ENCODE measurements around the gene UBAP2.
"Not testable (repeated sequence)": the region's sequence is repeated elsewhere in the genome, so short reads cannot be mapped to it uniquely, and the experiment has no call there.

UBAP2 gene

GRCh38 chr9:34046784-34047379 is 1.8 kb downstream of the UBAP2 start:
- no peak for DNase-seq

DNA sequence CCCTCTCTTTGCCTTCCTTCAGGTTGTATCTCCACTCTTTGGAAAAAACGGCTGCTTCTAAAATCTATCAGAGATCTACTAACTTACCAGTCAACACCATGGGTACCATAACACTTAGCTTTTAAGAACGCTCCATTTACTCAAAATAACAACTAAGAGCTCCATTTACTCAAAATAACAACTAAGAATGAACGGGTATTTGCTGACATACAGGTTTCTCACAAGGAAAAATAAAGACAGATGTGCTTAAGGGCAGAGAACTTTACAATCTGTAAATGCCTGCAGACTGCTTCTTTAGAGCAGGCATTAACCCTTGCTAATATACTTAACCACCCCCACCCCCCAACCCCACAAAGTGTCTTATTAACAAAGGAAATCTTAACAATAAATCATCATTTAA is 2.8 kb downstream of the UBAP2 start:
- DNase-seq = no peak

DNA sequence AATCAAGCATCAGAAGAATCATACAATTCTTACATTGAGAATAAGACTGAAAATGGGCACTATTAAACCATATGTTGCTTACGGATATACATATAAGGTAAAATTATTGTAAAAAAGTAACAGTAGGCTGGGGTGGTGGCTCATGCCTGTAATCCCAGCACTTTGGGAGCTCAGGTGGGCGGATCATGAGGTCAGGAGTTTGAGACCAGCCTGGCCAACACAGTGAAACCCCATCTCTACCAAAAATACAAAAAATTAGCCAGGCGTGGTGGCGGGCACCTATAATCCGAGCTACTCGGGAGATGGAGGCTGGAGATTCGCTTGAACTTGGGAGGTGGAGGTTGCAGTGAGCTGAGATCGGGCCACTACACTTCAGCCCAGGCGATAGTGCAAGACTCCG is 6.6 kb downstream of the UBAP2 start:
- not testable (repeated sequence) for DNase-seq

- not testable (repeated sequence) for DNase-seq
These were observed 9.8 kb downstream of the UBAP2 start for GRCh38 chr9:34038851-34039250.

- DNase-seq = no peak
These were observed 11.1 kb downstream of the UBAP2 start for GRCh38 chr9:34037626-34038025.

DNA sequence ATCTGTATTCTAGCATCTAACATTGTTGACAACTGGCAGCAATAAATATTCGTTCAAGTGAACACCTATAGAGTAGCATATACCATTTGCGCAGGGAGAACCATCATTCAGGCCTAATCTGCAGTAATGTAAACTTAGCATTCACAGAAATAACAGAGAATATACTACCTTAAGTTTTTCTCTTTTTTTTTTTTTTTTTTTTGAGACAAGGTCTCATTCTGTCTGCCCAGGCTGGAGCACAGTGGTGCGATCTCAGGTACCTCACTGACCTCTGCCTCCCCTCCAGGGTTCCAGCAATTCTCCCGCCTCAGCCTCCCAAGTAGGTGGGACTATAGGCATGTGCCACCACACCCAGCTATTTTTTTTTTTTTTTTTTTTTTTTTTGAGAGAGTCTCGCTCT is 12.1 kb downstream of the UBAP2 start:
- DNase-seq = no peak

DNA sequence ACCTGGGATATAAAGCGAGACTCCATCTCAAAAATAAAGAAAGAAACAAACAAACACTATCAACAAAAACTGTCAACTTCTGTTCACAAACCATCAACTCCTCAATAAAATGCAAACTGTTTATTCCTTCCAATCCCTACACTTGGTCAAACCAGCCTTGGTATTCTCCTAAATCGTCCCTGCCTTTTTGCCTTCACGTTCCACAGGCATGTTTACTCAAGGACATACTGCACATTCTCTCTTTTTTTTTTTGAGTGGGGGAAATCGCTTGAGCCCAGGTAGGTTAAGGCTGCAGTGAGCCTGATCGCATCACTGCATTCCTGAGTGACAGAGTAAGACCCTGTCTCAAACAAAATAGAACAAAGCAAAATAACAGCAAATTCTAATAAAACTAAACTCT is 13.0 kb downstream of the UBAP2 start:
- DNase-seq = no peak

GRCh38 chr9:34034698-34035065 is 14.0 kb downstream of the UBAP2 start:
- DNase-seq = no peak

- no peak for DNase-seq
These were observed 16.1 kb downstream of the UBAP2 start for GRCh38 chr9:34032631-34033030.

DNA sequence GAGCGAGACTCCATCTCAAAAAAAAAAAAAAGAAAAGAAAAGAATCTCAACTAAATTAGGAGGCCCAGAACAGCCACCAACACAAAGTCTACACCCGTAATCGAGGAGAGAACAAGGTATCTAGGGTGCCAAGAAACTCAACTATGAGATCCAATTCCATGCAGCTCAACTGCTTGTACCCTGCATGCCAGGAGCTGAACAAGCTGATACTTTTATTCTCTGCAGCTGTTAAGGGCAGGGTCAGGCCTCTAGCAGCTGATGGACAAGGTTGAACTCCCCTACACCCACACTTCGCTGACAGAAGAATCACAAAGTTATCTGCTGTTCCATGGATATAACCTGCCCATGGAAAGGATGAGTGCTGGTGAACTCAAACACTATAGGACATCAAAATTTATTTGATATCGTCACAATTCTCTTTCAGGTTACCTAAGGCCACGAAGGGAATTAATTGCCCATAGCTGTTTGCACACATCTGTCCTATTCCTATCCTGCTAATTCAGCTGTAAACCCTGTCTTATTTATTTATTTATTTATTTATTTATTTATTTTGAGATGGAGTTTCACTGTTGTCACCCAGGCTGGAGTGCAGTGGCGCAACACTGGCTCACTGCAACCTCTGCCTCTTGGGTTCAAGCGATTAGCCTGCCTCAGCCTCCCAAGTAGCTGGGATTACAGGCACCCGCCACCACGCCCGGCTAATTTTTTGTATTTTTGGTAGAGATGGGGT is 20.7 kb downstream of the UBAP2 start:
- no peak for DNase-seq

GRCh38 chr9:34025811-34026210 is 22.9 kb downstream of the UBAP2 start:
- no peak for DNase-seq

GRCh38 chr9:34025062-34025461 is 23.6 kb downstream of the UBAP2 start:
- no peak for DNase-seq

DNA sequence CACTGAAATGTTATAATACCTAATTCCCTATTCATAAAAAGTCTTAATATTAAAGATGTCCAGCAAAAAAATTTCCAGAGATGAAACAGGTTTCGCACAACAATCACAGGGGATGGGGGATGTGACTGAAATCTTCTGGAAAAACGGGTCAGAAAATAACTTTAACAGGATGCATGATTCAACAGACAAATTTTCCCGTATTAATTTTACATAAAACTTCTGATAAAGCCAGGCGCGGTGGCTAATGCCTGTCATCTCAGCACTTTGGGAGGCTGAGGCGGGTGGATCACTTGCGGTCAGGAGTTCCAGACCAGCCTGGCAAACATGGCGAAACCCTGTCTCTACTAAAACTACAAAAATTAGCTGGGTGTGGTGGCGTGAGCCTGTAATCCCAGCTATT is 24.2 kb downstream of the UBAP2 start:
- not testable (repeated sequence) for DNase-seq

GRCh38 chr9:34016149-34016548 is 32.5 kb downstream of the UBAP2 start:
- no peak for DNase-seq

GRCh38 chr9:34010979-34011378 is 37.7 kb downstream of the UBAP2 start:
- DNase-seq = peak; percentile 21

- no peak for DNase-seq
These were observed 46.7 kb downstream of the UBAP2 start for GRCh38 chr9:34001951-34002350.

GRCh38 chr9:34001298-34001697 is 47.4 kb downstream of the UBAP2 start:
- no peak for DNase-seq

DNA sequence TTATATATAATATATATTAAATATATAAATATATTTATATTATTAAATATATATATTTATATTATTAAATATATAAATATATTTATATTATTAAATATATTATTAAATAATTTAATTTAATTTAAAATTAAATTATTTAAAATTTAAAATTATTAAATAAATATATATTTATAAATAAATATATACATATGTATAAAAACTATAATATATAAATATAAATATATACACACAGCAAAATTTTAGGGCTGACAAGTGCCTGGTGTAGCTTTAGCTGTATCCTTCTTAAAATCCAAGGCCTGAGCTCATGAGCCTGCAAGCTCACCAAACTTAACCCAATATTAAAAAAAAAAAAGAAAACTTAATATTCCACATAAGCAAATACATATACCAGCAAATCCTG is 53.2 kb downstream of the UBAP2 start:
- no peak for DNase-seq

GRCh38 chr9:33993104-33993503 is 55.6 kb downstream of the UBAP2 start:
- DNase-seq = no peak

GRCh38 chr9:33992632-33993031 is 56.1 kb downstream of the UBAP2 start:
- DNase-seq = no peak

DNA sequence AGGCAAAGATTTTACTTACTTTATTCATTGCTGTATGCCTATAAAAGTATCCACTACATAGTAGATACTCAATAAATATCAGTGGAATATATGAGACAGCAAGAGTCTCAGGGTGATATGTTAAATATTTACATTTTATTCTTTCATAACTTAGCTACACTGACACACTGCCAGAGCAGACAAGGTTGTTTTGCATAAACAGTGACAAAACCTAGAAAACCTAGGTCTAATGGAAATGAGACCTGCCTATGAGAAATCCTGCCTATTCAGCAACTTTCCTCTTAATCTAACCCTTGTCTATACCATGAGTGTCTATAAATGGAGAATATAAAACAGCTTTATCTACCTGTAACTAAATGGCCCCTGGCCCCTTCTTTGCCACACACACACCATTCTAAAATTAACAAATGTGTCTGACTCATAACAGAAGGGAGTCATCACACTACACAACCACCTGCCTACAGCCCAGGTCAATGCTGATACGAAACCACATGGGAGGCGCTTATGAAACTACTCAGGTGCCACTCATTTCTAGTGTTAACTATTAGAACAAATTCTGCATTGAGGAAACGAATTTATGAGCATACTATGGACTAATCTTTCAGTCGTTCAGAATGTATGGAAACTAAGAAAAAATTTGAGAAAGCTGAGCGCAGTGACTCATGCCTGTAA is 60.3 kb downstream of the UBAP2 start:
- peak; percentile 6 for DNase-seq

DNA sequence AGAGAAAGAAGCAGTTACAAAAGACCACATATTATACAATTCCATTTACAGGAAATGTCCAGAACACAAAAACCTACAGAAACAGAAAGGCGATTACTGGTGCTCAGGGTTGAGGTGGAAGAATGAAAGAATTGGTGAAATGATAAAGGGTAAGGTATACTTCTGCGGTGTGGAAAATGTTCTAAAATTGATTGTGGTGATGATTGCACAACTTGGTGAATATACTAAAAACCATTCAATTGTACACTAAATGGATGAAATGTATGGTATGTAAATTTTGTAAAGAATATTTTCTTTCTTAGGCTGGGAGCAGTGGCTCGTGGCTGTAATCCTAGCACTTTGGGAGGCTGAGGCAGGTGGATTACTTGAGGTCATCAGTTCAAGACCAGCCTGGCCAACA is 72.3 kb downstream of the UBAP2 start:
- DNase-seq = no peak

DNA sequence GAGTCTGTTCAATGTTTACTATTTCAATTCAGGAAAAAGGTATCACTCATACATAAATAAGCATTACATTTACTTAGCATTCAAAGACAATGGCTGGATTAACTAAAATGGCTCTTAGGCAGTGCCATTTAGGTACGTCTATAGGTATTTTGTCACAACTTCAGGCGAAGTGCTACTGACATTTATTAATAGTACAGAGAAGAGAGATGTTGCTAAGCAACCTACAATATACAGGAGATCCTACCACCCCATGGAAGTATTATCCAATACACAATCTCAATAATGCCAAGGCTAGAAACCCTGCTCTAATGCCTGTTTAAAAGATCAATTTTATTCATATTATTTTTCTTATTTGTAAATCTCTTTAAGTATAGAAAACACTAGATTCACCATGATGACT is 76.0 kb downstream of the UBAP2 start:
- DNase-seq = no peak

DNA sequence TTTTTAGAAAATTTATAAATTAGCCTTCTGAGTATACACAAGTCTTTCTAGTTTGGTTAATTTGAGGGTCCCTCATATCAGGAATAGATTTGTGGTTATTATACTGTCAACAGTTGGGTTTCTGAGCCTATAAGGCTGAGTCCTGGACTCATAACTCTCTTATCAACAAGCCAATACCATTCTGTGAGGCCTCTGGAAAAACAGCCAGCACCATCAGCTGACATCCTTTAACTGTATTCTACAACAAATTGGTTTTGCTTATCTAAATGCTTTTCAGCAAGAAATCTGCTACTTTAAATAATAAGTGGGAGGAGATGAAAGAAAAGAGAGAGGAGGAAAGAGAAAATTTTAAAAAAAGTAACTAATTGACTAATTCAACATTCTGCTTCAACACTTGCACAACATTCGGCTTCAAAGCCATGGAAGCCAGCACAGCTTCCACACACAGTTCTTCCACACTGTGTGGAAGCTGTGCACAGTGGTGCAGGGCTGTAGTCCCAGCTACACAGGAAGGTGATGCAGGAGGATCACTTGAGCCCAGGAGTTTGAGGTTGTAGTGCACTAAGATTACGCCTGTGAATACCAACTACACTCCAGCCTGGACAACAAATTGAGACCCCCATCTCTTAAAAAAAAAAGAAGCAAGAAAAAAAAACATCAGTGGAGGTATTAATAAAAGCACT is 84.5 kb downstream of the UBAP2 start:
- DNase-seq = no peak
